Vagina (tissue), 2 donors: ENCODE results near the gene YARS1. TPM values are rescaled to one million over a fixed set of nuclear protein-coding genes. Genes with fewer than 3 reads are reported as not detected.

Experiments
- DNase-seq, 2 donors: peaks; one replicate each; pipeline ENCODE4 v3.0.0-alpha.2; 2017; ENCODE audit errors: extremely low spot score in 2 of 2
- H3K27ac ChIP-seq: fragments of 200-600 bp; sonication (generic); one replicate; pipeline ENCODE4 v1.5.1; 2019
- H3K27me3 ChIP-seq: fragments of 200-600 bp; sonication (generic); one replicate; pipeline ENCODE4 v1.5.1; 2019
- H3K36me3 ChIP-seq, 2 donors: fragments of 200-600 bp; sonication (generic); one replicate each; pipeline ENCODE4 v1.5.1; 2017 to 2019
- H3K4me1 ChIP-seq: fragments of 200-600 bp; sonication (generic); one replicate; pipeline ENCODE4 v1.5.1; 2019
- H3K4me3 ChIP-seq, 2 donors: fragments of 200-600 bp; sonication (generic); 1 replicate in 1 of 2; 2 replicates in 1 of 2; pipeline ENCODE4 v1.5.1; 2016 to 2019
- H3K9me3 ChIP-seq: fragments of 200-600 bp; sonication (generic); one replicate; pipeline ENCODE4 v1.5.1; 2019
- CTCF ChIP-seq, 3 experiments: fragments of 450-650 bp in 2 of 3; fragments of 200-600 bp in 1 of 3; sonication (generic) in 1 of 3; IDR thresholded peaks; one replicate each; pipeline ENCODE4 v1.5.1; 2017 to 2019; ENCODE audit warnings: antibody characterized with exemption in 3 of 3, mild to moderate bottlenecking in 2 of 3, moderate library complexity in 2 of 3
- POLR2A ChIP-seq, 2 donors: fragments of 450-650 bp; IDR thresholded peaks; one replicate each; pipeline ENCODE4 v1.6.1; 2017; ENCODE audit warnings: antibody characterized with exemption in 2 of 2, mild to moderate bottlenecking in 2 of 2, moderate library complexity in 2 of 2
- POLR2AphosphoS5 ChIP-seq, 2 donors: sonication (generic); formaldehyde crosslinking; IDR thresholded peaks; one replicate each; pipeline ENCODE4 v1.9.0; 2017; ENCODE audit warnings: antibody characterized with exemption in 2 of 2, mild to moderate bottlenecking in 2 of 2, low read depth in 1 of 2; ENCODE audit not compliant: insufficient read depth in 1 of 2
- intact Hi-C: fragments of 100-400 bp; cut with DNase I; formaldehyde crosslinking; loops from one replicate; pipeline ENCODE4 v1.15.1; 2023
- total RNA-seq: library from RNA; depleted of rRNA; stranded (reverse); fragments of >200 nt; gene quantifications from one replicate; pipeline ENCODE4 v1.2.3, GENCODE V29; 2016

The YARS1 gene
- total RNA-seq, 1 donor from 2014 or later = 41.3 TPM

- TF ChIP-seq POLR2A (IDR thresholded peaks at IDR 0.05) (no peak), CTCF (IDR thresholded peaks at IDR 0.05) (no peak)
- intact Hi-C loops = no loop called here
- no peaks in the 10 kb centered on the region for H3K4me1 ChIP-seq
- H3K4me3 ChIP-seq = no peak overlapping the region
- H3K27ac ChIP-seq = no peak overlapping the region
- no peaks in the 10 kb centered on the region for H3K9me3 ChIP-seq
- H3K27me3 ChIP-seq = no peaks in the 10 kb centered on the region
- H3K36me3 ChIP-seq = peaks cover 0 to 57% of the 10 kb centered on the region in 2 donors
- no peak for DNase-seq
Observed at GRCh38 chr1:32858136-32858535, 41.0 kb upstream of the YARS1 start.

GRCh38 chr1:32855861-32856617, 38.9 kb upstream of the YARS1 start:
- peaks cover 0 to 56% of the 10 kb centered on the region in 2 donors for H3K36me3 ChIP-seq
- DNase-seq = no peak
- no peak for TF ChIP-seq POLR2AphosphoS5 (IDR thresholded peaks at IDR 0.05; ENCODE audit: insufficient read depth in 1 of 2, low read depth in 1 of 2)
- TF ChIP-seq CTCF (IDR thresholded peaks at IDR 0.05) = no peak
- TF ChIP-seq POLR2A (IDR thresholded peaks at IDR 0.05) = no peak
- no peaks in the 10 kb centered on the region for H3K4me1 ChIP-seq
- no peak overlapping the region for H3K4me3 ChIP-seq
- H3K27ac ChIP-seq = no peak overlapping the region
- H3K9me3 ChIP-seq = no peaks in the 10 kb centered on the region
- intact Hi-C loops = no loop called here
- H3K27me3 ChIP-seq = no peaks in the 10 kb centered on the region

DNA sequence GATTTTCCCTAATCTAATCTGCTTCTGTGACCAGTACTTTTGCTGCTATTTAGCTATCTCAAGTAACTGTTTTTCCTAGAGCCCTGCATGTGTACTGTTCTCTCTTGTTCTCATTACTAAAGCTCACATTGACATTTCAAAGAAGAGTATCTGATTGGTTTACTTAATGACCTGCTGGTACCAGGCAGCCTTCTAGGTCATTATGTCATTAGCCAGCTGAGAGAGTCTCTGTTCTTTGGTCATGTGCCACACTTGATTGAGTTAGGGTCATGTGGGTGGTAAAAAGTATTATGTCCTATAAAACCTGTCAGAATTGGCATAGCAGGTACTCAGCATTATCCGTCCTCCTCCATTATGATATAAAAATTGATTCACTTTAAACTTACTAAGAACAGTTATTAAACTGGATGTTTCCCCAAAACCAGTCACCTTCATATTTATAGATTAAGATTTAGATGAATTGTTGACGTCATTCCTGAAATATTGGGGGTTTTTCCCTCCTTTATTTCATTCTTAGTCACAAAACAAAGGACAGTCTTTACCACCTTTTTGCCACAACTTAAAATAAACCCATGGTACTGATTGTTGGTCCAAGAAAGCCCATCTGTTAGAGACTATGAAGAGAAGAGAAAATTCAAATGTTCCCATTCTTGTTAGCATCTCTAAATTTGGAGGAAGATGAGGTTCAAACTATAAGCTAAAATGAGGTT, 31.4 kb upstream of the YARS1 start:
- H3K27ac ChIP-seq = no peak overlapping the region
- H3K4me1 ChIP-seq = no peaks in the 10 kb centered on the region
- no peak overlapping the region for H3K4me3 ChIP-seq
- H3K9me3 ChIP-seq = no peaks in the 10 kb centered on the region
- DNase-seq = no peak
- H3K27me3 ChIP-seq = no peaks in the 10 kb centered on the region
- TF ChIP-seq POLR2AphosphoS5 (IDR thresholded peaks at IDR 0.05; ENCODE audit: insufficient read depth in 1 of 2, low read depth in 1 of 2) = no peak
- TF ChIP-seq CTCF (IDR thresholded peaks at IDR 0.05) = no peak
- TF ChIP-seq POLR2A (IDR thresholded peaks at IDR 0.05) = no peak
- intact Hi-C loops = no loop called here
- peaks cover 0 to 33% of the 10 kb centered on the region in 2 donors for H3K36me3 ChIP-seq

DNA sequence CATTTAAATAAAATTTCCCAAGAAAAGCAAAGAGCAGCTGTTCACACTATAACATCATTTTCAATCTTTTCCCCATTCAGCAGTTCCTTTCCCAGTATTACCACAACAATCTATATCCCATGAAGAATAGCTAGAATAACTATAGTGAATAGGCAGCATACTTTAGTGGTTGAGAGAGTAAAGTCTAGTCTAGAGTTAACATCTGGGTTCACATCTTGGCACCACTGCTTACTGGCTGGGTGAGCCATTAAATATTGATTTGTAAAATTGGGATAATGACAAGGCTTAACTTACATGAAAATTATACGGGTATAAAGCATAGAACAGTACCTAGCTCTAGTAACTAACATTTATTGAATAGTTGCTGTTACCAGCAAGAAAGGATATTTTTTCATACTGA, 14.7 kb upstream of the YARS1 start:
- no peak overlapping the region for H3K4me3 ChIP-seq
- no peaks in the 10 kb centered on the region for H3K9me3 ChIP-seq
- no peak overlapping the region for H3K27ac ChIP-seq
- DNase-seq = no peak
- H3K36me3 ChIP-seq = peaks cover 0 to 74% of the 10 kb centered on the region in 2 donors
- no peaks in the 10 kb centered on the region for H3K27me3 ChIP-seq
- H3K4me1 ChIP-seq = no peaks in the 10 kb centered on the region
- TF ChIP-seq POLR2A (IDR thresholded peaks at IDR 0.05) = no peak
- intact Hi-C loops = no loop called here

DNA sequence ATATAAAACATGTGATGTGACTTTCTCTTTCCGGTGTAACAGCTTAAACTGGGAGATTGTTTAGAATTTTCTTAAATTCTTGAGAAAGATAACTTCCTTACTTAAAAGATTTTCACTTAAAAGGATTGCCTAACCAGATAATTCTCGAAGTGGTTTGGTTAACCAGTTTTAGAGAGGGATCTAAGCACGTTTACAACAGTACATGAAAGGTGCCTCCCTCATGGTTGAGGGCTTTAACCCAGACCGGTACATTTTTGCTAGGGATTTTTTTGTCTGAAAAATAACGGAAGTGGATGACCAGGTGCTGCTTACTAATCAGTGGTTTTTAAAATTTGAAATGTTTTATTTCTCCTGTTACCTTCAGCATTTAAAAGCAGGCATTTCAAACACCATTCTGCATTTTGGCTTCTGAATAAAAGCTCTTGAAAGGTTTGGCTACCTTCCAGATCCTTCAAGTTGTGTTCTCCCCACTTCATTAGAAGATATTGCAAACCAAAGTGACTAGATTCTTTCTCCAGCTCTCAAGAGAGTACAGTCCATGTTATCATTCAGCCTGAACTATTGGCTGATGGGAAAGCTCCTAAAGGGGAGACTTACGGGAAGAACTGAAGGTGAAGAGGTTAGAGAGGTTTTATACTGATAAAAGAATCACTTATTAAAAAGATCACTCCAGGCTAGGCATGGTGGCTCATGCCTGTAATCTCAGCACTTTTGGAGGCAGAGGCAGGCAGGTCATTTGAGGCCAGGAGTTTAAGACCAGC, 13.1 kb upstream of the YARS1 start:
- H3K36me3 ChIP-seq = peaks cover 0 to 86% of the 10 kb centered on the region in 2 donors
- no peaks in the 10 kb centered on the region for H3K27me3 ChIP-seq
- TF ChIP-seq POLR2A (IDR thresholded peaks at IDR 0.05) = no peak
- TF ChIP-seq CTCF (IDR thresholded peaks at IDR 0.05) = no peak
- no peak for TF ChIP-seq POLR2AphosphoS5 (IDR thresholded peaks at IDR 0.05; ENCODE audit: insufficient read depth in 1 of 2, low read depth in 1 of 2)
- intact Hi-C loops = no loop called here
- DNase-seq = no peak
- no peaks in the 10 kb centered on the region for H3K9me3 ChIP-seq
- no peaks in the 10 kb centered on the region for H3K4me1 ChIP-seq
- no peak overlapping the region for H3K4me3 ChIP-seq
- H3K27ac ChIP-seq = no peak overlapping the region
